ENCODE results near the gene TUBD1. TPM values are rescaled to one million over a fixed set of nuclear protein-coding genes. Genes with fewer than 3 reads are reported as not detected.

The TUBD1 gene
- total and polyA plus RNA-seq, 2 of the 13 experiments (the other 11 are each of a cell fraction or from before 2014, with no cell fraction given), result 18.2 to 25.9 TPM

DNA sequence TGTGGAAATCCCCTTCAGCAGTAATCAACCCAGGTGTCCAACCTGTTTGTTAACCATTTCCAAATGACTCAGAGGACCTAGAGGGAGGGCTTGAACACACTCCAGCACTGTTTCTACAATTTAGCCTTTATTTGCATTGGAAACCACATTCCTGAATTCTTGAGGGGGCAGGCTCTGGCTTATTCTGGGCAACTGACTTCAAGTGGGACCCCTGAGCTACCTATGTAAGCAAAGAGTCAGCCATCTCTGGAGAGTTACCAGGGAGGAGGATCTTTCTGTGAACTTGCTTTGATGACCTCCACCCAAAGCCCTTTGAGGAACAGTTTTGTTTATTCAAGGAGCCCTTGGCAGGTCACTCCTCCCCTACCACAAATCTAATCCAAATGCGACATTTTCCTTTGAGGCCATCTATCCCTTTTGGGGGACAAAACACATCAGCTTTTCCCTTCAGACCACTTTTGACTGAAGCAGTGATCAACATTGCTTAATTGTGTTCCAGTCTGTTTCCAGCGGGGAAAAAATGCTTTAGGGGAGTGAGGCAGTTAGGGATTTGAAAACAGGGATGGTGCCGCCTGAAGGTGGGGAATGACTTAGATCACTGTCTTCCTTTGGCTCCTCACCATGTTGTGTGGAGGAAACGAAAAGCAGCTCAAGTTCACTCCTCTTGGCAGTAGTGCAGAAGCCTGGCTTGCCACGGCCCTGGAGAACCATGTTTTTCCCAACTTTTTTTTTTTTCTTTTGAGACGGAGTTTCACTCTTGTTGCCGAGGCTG is 46.2 kb downstream of the TUBD1 start (continued):
- TF ChIP-seq SAP130 (CRISPR knock-in tag; IDR thresholded peaks at IDR 0.05; ENCODE audit: low read depth), result peak; percentile 73
- TF ChIP-seq FLYWCH1 (CRISPR knock-in tag; IDR thresholded peaks at IDR 0.05), result no peak
- no peak for TF ChIP-seq KDM5B (CRISPR knock-in tag; IDR thresholded peaks at IDR 0.05; ENCODE audit: borderline replicate concordance)
- no peak for TF ChIP-seq ZBTB40 (IDR thresholded peaks at IDR 0.05)
- TF ChIP-seq ZBTB40 (CRISPR knock-in tag; IDR thresholded peaks at IDR 0.05), result no peak; the same call in 1 of the 2 replicates
- no peak for TF ChIP-seq RBAK (CRISPR knock-in tag; IDR thresholded peaks at IDR 0.05)
- TF ChIP-seq ZNF512B (CRISPR knock-in tag; IDR thresholded peaks at IDR 0.05; ENCODE audit: borderline replicate concordance), result no peak
- TF ChIP-seq ZNF326 (CRISPR knock-in tag; IDR thresholded peaks at IDR 0.05; ENCODE audit: borderline replicate concordance), result no peak
- no peak for TF ChIP-seq ATM (IDR thresholded peaks at IDR 0.05; ENCODE audit: borderline replicate concordance)
- TF ChIP-seq CCDC6 (CRISPR knock-in tag; IDR thresholded peaks at IDR 0.05), result no peak
- no peak for TF ChIP-seq CBX5 (CRISPR knock-in tag; IDR thresholded peaks at IDR 0.05; ENCODE audit: borderline replicate concordance)
- TF ChIP-seq CHD4 (IDR thresholded peaks at IDR 0.05; ENCODE audit: borderline replicate concordance, low read length), result no peak; the same call in 1 of the 2 replicates
- TF ChIP-seq SMYD3 (CRISPR knock-in tag; IDR thresholded peaks at IDR 0.05), result peak; percentile 38; the same call in 1 of the 2 replicates
- peak; percentile 60 for TF ChIP-seq ZNF644 (CRISPR knock-in tag; IDR thresholded peaks at IDR 0.05; ENCODE audit: low read depth)
- TF ChIP-seq ZNF232 (CRISPR knock-in tag; IDR thresholded peaks at IDR 0.05; ENCODE audit: borderline replicate concordance), result peak; percentile 88; the same call in 1 of the 2 replicates
- TF ChIP-seq NFIB (CRISPR knock-in tag; IDR thresholded peaks at IDR 0.05; ENCODE audit: borderline replicate concordance), result no peak
- no peak for TF ChIP-seq ZNF333 (CRISPR knock-in tag; IDR thresholded peaks at IDR 0.05; ENCODE audit: borderline replicate concordance)
- TF ChIP-seq RNF2 (conservative IDR thresholded peaks at IDR 0.05; ENCODE audit: low read depth), result no peak
- no peak for TF ChIP-seq ZNF619 (CRISPR knock-in tag; IDR thresholded peaks at IDR 0.05)
